Esophagus squamous epithelium (tissue), 5 donors: Measurements from ENCODE around the gene AVP. TPM values are rescaled to one million over a fixed set of nuclear protein-coding genes. Genes with fewer than 3 reads are reported as not detected.

Source experiments
- DNase-seq: peaks from one replicate; lab custom pipeline; 2025; lab: John Stamatoyannopoulos, UW
- H3K27ac ChIP-seq, 4 donors: fragments of 200-600 bp; sonication (generic); one replicate each; pipeline ENCODE4 v1.5.1; 2016 to 2019; ENCODE audit warnings: mild to moderate bottlenecking in 1 of 4
- H3K27me3 ChIP-seq, 4 donors: fragments of 200-600 bp; sonication (generic); 1 replicate in 3 of 4; 2 replicates in 1 of 4; pipeline versions ENCODE4 v1.5.1 to v1.6.0; 2017 to 2021; ENCODE audit warnings: antibody characterized with exemption in 1 of 4
- H3K36me3 ChIP-seq, 3 donors: fragments of 200-600 bp; sonication (generic); one replicate each; pipeline ENCODE4 v1.5.1; 2016 to 2019
- H3K4me1 ChIP-seq, 3 donors: fragments of 200-600 bp; sonication (generic); one replicate each; pipeline ENCODE4 v1.5.1; 2017 to 2019
- H3K4me3 ChIP-seq, 4 donors: fragments of 200-600 bp; sonication (generic); 1 replicate in 3 of 4; 2 replicates in 1 of 4; pipeline ENCODE4 v1.5.1; 2016 to 2019; ENCODE audit warnings: mild to moderate bottlenecking in 2 of 4, moderate library complexity in 1 of 4
- H3K9me3 ChIP-seq, 3 donors: fragments of 200-600 bp; sonication (generic); one replicate each; pipeline ENCODE4 v1.5.1; 2016 to 2019
- CTCF ChIP-seq, 6 experiments: fragments of 450-650 bp in 4 of 6; fragments of 200-600 bp in 2 of 6; sonication (generic) in 2 of 6; IDR thresholded peaks; one replicate each; pipeline ENCODE4 v1.5.1; 2016 to 2019; ENCODE audit warnings: antibody characterized with exemption in 6 of 6, mild to moderate bottlenecking in 4 of 6, moderate library complexity in 4 of 6
- POLR2A ChIP-seq, 4 donors: fragments of 450-650 bp; IDR thresholded peaks; one replicate each; pipeline ENCODE4 v1.6.1; 2017; ENCODE audit warnings: antibody characterized with exemption in 4 of 4, mild to moderate bottlenecking in 4 of 4, moderate library complexity in 3 of 4
- WGBS, 2 donors: methylation state at CpG; one replicate each; pipeline ENCODE4 v1.1.5; 2018; 5-methylcytosine and 5-hydroxymethylcytosine counted together
- intact Hi-C: fragments of 100-400 bp; cut with DNase I; formaldehyde crosslinking; loops from one replicate; pipeline ENCODE4 v1.15.0; 2022
- total RNA-seq, 4 donors: library from RNA; depleted of rRNA; stranded (reverse); fragments of >200 nt; gene quantifications; one replicate each; pipeline ENCODE4 v1.1.0, GENCODE V29; 2016
- donor health status: DM: yes; HTN: yes; CAD: no.

AVP gene
- total RNA-seq, 4 donors from 2014 or later = not detected

DNA sequence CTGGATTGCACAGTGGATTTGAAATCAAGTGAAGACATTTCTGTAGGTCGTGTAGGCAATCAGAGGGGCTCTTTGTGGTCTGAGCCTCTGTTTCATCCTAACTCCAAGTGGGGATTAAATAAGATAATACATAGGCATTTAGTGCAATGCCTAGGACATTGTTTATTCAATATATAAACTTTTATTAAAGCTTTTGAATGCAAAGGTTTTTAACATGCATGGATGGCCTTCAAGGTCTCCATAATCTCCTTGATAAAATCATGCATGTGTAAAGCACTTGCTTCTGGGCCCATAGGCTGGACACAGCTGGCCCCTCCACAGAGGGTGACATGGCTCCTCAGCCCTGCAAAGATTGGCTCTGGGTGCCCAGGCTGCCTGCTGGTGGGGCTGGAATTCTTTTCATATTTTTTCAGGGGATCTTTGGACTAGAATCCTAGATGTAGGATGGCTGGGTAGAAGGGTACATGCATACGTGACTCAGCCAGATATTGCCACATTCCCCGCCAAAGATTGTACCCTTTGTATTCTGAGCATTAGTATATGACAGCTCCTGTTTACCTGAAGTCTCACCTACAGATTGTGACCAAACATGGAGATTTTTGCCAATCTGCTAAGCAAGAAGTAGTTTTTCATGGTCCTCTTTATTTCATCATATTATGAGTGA is 19.0 kb upstream of the AVP start:
- Histone ChIP-seq H3K4me3 (no peak overlapping the region), H3K9me3 (no peaks in the 10 kb centered on the region), H3K4me1 (peaks cover 0 to 4% (median 0%) of the 10 kb centered on the region in 3 donors), H3K36me3 (peaks cover 0 to 25% (median 0%) of the 10 kb centered on the region in 3 donors), H3K27me3 (peaks cover 0 to 17% (median 0%) of the 10 kb centered on the region in 4 donors), H3K27ac (no peak overlapping the region)
- TF ChIP-seq CTCF (IDR thresholded peaks at IDR 0.05) = no peak
- TF ChIP-seq POLR2A (IDR thresholded peaks at IDR 0.05) = no peak
- intact Hi-C loops = no loop called here
- no peak for DNase-seq
- 43 to 52% methylated on average over 3 of the region's 3 CpGs for WGBS, 2 donors

DNA sequence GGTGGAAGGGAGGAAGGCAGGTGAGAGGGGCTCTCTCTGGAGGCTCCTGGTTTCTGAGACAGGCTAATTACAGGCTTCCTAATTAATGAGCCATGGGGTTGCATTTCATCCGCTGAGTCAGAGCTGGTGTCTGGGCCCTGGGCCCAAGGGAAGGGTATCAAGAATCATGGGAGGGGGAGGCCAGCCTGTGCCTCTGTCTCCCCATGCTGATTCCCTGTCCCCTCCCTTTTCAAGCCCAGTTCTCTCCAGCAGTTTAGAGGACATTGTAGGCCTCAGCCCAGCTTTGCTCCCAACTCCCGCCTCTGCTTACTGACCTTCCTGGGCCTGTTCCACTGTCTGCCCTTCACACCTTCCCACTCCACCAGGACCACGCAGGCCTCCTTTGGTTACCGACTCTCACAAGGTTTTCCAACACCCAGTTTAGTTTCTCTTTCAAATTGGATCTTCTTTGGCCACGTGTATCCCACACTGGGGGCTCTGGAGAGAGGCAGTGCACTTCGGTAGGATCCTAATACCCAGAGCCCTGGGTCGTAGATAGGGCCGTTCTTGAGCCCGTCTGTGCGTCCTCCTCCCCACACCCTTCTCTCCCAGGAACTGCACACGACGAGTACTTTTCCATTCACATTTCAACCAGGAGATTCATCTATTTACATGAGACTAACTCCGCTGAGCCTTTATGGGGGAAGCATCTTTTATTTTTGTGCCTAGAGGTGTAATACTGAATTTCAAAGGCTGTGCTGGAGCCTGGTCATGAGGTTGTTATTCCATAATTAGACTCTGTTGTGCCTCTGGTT is 18.2 kb upstream of the AVP start:
- H3K4me1 ChIP-seq = peaks cover 0 to 4% (median 0%) of the 10 kb centered on the region in 3 donors
- intact Hi-C loops = no loop called here
- peaks cover 0 to 18% (median 0%) of the 10 kb centered on the region in 3 donors for H3K36me3 ChIP-seq
- no peaks in the 10 kb centered on the region for H3K9me3 ChIP-seq
- peaks cover 0 to 17% (median 0%) of the 10 kb centered on the region in 4 donors for H3K27me3 ChIP-seq
- WGBS, 2 donors = 77 to 85% methylated on average over 11 to 12 of the region's 13 CpGs
- no peak overlapping the region for H3K27ac ChIP-seq
- no peak overlapping the region for H3K4me3 ChIP-seq
- TF ChIP-seq CTCF (IDR thresholded peaks at IDR 0.05) (no peak), POLR2A (IDR thresholded peaks at IDR 0.05) (no peak)
- DNase-seq = no peak

DNA sequence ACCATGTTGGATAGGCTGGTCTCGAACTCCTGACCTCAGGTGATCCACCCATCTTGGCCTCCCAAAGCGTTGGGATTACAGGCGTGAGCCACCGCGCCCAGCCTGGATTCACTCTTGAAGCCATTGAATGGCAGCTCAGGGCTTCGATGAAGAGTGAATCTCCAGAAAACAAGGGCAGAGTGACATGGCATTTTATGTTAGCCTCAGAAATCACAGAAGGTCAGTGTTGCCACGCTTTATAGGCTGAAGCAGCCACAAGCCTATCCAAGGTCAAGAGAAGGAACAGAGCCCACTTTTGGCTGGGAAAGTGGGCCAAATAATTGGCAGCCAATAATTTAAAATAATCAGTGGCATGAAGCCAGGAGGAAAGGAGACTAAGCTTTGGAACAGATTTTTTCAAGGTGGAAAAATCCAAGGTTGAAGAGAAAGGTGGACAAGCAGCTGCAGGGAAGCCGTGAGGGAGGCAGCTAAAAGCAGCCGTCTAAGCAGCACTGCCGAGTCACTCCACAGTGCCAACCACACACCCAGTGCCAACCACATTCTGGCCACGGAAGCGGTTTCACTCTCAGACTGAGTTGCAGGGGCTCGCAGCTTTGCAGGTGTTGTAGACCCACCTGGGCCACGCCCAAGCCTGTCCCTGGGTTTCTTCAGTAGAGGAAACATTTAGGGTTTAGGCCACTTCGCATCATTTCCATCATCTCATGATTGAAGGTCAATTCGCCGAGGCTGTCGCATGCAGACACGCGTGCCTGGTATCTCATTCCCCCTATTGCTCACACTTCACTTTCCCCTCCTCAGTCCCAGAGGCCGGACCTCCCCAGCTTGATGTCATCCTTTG is 17.4 kb upstream of the AVP start:
- intact Hi-C loops = no loop called here
- H3K36me3 ChIP-seq = peaks cover 0 to 9% (median 0%) of the 10 kb centered on the region in 3 donors
- peaks cover 0 to 4% (median 0%) of the 10 kb centered on the region in 3 donors for H3K4me1 ChIP-seq
- WGBS, 2 donors = 64 to 66% methylated on average over 15 to 21 of the region's 21 CpGs
- H3K27me3 ChIP-seq = peaks cover 0 to 17% (median 0%) of the 10 kb centered on the region in 4 donors
- DNase-seq = no peak
- H3K27ac ChIP-seq = no peak overlapping the region
- no peak for TF ChIP-seq CTCF (IDR thresholded peaks at IDR 0.05)
- TF ChIP-seq POLR2A (IDR thresholded peaks at IDR 0.05) = no peak
- no peak overlapping the region for H3K4me3 ChIP-seq
- no peaks in the 10 kb centered on the region for H3K9me3 ChIP-seq

DNA sequence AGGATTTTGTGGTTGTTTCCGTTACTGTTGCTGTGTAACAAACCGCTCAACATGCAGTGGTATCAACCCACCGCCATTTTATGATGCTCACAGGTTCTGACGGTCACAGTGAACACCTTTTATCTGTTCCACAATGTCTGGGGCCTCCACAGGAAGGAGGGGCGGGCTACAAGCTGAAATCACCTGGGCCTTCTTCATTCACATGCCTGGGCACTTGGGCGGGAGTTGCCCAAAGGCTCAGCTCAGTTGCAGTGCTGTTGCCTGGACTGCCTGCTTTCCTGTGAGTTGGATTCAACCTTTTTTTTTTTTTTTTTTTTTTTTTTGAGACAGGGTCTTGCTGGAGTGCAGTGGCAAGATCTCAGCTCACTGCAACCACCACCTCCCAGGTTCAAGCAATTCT is 16.7 kb upstream of the AVP start:
- no peak for TF ChIP-seq POLR2A (IDR thresholded peaks at IDR 0.05)
- no peak for TF ChIP-seq CTCF (IDR thresholded peaks at IDR 0.05)
- DNase-seq = no peak
- Histone ChIP-seq H3K9me3 (no peaks in the 10 kb centered on the region), H3K27me3 (peaks cover 0 to 17% (median 0%) of the 10 kb centered on the region in 4 donors), H3K36me3 (peaks cover 0 to 3% (median 0%) of the 10 kb centered on the region in 3 donors), H3K27ac (no peak overlapping the region), H3K4me3 (no peak overlapping the region), H3K4me1 (peaks cover 0 to 4% (median 0%) of the 10 kb centered on the region in 3 donors)
- WGBS, 2 donors = 94 to 96% methylated on average over 5 to 6 of the region's 6 CpGs
- intact Hi-C loops = no loop called here
